Right ventricle myocardium superior (tissue), 1 donor: ENCODE data around the gene ROR1. TPM values are rescaled to one million over a fixed set of nuclear protein-coding genes. Genes with fewer than 3 reads are reported as not detected.

Source experiments
- ATAC-seq: fragments of 200-7000 bp; cut with Tn5 transposase; one replicate; pipeline ENCODE4 v1.9.1; 2020; ENCODE audit warnings: mild to moderate bottlenecking; ENCODE audit not compliant: poor library complexity
- DNase-seq: peaks from one replicate; pipeline ENCODE4 v3.0.0-alpha.2; 2020
- intact Hi-C: fragments of 100-400 bp; cut with DNase I; formaldehyde crosslinking; loops from one replicate; pipeline ENCODE4 v1.11.2; 2022
- total RNA-seq: library from RNA; stranded (reverse); fragmentation: NEBNext Ultra II Directional; extraction: Animal tissue kit (Norgen Biotek cat#: 25700); gene quantifications from one replicate; pipeline ENCODE4 v1.2.1, GENCODE V29; 2021
- donor health status: DM: no; HTN: yes; CAD: no; lungs with severe emphysema.

The ROR1 gene
- total RNA-seq, 1 donor from 2014 or later, result 8.6 TPM

- ATAC-seq (no peak), DNase-seq (no peak)
- intact Hi-C loops, result no loop called here
Measured at GRCh38 chr1:63887809-63888208, 114.0 kb downstream of the ROR1 start.

- no peak for DNase-seq
- intact Hi-C loops, result no loop called here
- ATAC-seq, result no peak
Measured at GRCh38 chr1:63888984-63889383, 115.2 kb downstream of the ROR1 start.

- DNase-seq, result no peak
- ATAC-seq, result no peak
- intact Hi-C loops, result no loop called here
Measured at GRCh38 chr1:63890468-63890867, 116.7 kb downstream of the ROR1 start.

GRCh38 chr1:63891060-63891690 is 117.4 kb downstream of the ROR1 start:
- DNase-seq (no peak), ATAC-seq (no peak)
- intact Hi-C loops, result no loop called here

DNA sequence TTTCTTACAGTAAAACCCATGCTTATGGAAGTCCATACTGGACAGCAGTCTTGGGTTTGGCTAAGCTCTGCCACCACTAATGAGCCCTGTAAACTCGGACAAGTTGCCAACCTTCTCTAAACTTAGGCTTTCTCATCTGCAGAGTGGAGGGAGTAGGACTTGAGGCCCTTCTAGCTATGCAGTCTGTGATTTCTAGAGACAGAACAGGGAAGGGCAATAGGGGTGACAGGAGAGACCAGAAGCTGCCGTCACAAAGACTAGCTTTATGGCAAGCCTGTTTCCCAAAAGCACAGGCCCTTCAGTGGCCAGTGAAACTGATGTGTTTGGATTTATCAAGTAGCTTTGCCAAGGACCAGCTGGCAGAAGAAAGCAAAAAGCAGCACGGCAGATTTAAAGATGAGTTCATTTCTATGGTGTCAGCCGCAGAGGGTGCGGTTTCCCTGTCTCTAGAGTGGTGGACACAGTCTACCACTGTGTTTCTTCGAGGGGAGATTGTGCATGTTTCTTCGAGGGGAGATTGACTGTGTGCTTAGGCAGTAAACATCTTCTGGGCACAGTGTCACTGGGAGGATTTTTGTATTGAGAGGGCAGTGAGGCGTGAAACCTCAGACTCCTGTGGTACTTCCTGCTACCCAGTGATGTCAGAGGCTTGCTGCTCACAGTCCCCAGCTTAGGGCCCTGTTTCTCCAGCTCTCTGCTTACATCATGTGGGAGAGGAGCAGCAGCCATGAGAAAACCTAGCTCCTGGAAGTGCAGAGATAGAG is 119.0 kb downstream of the ROR1 start:
- intact Hi-C loops, result no loop called here
- ATAC-seq (peak; percentile 70), DNase-seq (no peak)

DNA sequence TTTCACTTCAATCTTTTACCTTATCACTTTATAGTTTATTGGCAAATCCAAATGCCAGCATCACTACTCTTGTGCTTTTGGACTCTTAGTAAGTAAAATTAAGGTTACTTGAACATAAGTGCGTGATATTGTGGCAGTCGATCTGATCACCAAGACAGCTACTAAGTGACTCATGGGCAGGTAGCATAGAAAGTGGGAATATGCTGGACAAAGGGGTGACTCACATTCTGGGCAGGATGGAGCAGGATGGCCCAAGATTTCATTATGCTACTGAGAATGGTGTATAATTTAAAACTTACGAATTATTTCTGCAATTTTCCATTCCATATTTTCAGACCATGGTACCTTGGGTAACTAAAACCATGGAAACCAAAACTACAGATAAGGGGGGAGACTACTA is 120.2 kb downstream of the ROR1 start:
- intact Hi-C loops, result no loop called here
- DNase-seq, result no peak
- ATAC-seq, result no peak

GRCh38 chr1:63894627-63895265 is 120.9 kb downstream of the ROR1 start:
- intact Hi-C loops, result no loop called here
- ATAC-seq (no peak), DNase-seq (no peak)

- intact Hi-C loops, result no loop called here
- ATAC-seq (no peak), DNase-seq (no peak)
Measured at GRCh38 chr1:63896755-63897154, 122.9 kb downstream of the ROR1 start.

DNA sequence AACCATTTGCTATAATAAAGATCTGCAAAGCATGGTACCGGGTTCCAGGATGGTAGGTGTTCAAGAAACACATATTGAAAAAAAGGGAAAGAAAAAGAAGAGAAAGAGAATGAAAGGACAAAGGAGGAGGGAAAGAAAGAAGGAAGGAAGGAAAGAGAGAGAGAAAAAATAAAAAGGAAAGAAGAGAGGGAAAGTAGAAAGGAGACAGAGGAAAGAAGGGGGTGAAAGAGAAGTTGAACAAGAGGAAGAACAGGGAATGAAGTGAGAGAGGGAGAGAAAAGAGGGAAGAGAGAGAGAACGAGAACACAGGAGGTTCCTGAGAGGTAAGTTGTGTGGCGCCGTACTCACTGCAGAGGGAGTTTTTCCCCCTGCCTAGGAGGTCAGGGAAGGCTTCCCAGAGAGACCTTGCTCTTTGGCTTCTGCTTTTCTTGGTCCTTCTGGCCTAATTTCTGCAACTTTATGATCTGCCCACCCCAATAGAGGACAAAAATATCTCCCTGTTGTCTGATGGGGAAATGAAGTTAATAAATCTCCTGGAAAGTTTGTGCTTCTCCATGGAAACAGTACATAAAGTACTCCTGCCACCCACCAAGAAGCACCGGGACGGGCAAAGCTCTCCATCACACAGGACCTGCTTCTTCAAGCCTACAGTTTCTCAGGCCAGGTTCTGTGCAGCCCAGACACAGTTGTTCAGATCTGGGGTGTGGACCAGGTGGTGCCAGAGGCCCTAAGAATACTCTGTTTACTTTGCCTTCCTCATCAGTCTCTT is 124.8 kb downstream of the ROR1 start:
- no peak for DNase-seq
- no peak for ATAC-seq
- intact Hi-C loops, result no loop called here

GRCh38 chr1:63901094-63901493 is 127.3 kb downstream of the ROR1 start:
- DNase-seq (no peak), ATAC-seq (no peak)
- intact Hi-C loops, result no loop called here

DNA sequence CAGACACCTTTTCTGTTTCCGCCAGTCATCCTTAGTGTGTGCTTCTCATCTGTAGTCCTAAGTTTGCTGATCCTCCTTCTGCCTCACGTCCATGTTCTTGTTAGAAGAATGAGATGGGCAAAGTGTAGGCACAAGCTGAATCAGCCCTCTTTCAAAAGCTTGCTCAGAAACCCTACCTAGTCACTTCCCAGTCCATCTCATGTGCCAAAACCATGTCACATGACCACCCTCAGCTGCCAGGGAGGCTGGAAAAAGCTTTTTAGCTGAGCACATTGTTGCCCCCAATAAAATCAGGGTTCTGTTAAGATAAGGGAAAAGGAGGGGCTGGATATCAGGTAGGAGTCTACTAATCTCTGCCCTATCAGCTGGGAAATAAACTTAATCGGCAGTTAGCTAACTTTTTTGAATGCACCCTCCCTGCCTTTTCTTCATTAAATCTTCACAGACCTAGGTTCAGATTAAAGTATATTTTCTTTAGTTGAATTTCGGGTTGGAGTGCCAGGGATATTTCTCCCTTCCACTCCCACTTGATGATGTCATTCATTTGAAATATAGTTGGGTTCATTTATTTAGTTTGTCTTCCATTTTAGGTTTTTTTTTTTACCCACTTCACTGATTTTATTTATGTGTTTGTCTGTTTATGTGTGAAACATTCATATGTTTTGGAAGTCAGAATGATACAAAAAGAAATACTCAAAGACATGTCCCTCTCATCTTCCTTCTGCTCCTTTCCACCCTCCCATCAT is 129.2 kb downstream of the ROR1 start:
- intact Hi-C loops, result no loop called here
- DNase-seq (no peak), ATAC-seq (no peak)

- ATAC-seq, result no peak
- intact Hi-C loops, result no loop called here
- no peak for DNase-seq
Measured at GRCh38 chr1:63903947-63904610, 130.3 kb downstream of the ROR1 start.

DNA sequence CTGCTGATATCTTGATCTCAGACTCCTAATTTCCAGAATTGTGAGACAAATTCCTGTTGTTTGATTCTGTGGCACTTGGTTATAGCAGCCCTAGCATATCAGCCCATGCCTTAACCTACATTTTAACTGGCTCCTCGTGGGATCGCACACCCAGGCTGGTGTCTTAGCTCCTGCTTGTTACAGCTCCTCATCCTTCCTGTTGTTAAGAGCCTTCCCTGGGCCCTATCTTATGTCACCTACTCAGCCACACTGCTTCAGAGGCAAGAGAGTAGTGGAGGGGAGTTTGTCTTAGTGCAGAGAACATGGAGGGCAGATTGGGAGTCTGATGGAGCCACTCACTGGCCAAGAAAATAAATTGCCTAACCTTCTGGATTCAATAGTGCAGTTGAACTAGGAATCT is 131.0 kb downstream of the ROR1 start:
- intact Hi-C loops, result no loop called here
- DNase-seq (no peak), ATAC-seq (no peak)

DNA sequence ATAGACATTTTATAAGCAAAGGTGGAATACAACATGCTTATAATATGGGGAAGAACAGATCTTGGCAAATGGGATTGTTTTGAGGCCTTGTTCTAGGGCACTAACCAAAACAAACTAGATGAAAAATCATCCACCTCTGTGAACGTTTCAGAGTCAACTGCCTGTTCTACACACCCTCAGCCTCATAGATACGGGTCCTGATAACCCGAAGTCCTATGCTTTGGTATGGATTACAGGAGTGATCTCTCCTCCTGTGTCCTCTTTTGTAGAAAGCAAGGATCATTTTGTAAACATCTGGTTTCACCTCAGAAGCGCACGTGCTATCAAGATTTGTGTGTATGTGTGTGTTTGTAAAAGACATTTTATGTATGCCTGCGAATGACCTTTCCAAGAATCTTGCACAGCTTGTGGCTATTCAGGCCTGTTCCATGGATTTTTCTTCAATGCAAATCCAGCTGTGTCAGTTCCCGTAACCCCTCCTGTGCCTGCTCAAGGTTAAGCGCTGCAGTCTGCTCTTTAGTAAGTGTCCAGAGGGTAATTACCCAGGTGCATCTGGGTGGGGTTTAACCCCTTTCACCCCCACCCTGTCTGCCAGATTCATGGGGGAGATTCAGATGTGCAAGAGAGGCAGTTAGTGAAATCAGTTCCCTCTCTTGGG is 132.4 kb downstream of the ROR1 start:
- ATAC-seq (no peak), DNase-seq (no peak)
- intact Hi-C loops, result no loop called here

- DNase-seq (no peak), ATAC-seq (peak; percentile 55)
- intact Hi-C loops, result no loop called here
Measured at GRCh38 chr1:63907051-63907450, 133.2 kb downstream of the ROR1 start.

DNA sequence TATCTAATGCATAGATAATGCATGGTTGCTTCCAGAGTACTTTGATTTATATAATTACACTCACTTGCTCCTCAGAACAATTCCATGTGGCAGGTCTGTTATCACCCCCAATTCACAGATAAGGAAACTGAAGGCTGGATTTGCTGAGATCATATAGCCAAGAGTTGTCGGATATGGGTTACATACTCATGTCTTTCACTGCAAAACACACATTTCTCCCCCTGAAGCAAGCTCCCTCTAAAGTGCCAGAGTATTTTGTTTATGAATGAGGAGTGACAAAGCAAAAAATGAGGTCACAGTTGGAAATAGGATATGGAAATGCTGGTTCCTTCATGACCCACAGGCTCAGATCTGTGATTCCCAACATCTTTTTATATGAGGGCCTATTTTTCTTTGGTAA is 134.2 kb downstream of the ROR1 start:
- ATAC-seq, result no peak
- intact Hi-C loops, result no loop called here
- no peak for DNase-seq

- DNase-seq, result no peak
- intact Hi-C loops, result no loop called here
- no peak for ATAC-seq
Measured at GRCh38 chr1:63909526-63909925, 135.7 kb downstream of the ROR1 start.

DNA sequence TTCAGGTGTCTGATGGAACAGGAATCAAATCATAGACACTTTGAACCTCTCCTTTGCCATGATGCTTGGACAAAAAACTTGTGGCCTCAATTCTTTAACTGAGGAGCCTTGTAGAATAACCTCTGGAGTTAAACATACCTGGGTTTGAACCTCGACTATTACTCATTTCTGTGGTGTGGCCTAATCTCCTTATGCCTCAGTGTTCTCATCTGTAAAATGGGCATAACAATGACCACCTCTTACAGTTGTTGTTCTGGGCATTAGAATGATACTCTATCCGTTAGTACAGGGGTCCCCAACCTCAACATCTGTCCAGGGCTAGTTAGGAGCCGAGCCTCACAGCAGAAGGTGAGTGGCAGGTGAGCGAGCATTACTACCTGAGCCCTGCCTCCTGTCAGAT is 137.2 kb downstream of the ROR1 start:
- ATAC-seq, result no peak
- intact Hi-C loops, result loop anchor here (10.0 kb wide), 1 partner anchor 126 kb away; no protein-coding TSS in a partner anchor
- DNase-seq, result no peak
